ENCODE data around the gene CTTN. TPM values are rescaled to one million over a fixed set of nuclear protein-coding genes. Genes with fewer than 3 reads are reported as not detected.

Gene CTTN
- total and polyA plus RNA-seq, 12 donors = 68.5 to 173 (median 146) TPM

DNA sequence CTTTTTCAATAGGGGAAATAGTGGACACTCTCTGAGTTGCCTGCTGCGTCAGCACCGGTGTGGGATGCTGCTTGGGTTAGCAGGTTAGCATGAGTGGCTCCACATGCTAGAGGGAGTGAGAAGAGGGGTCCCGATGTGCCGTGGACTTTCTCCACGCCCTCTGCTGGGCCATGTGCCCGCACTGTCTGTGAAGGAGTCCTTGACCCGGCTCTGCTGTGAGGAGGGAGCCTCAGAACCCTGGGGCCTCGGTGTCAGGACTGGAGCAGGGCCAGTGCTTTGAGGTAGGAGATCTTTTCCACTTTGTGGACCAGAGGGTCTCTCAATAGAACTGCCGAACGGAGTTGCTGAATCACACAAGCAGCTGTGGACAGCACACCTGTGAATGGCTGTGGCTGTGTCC is 14.8 kb downstream of the CTTN start:
- Histone ChIP-seq H3K9me3 (no peaks in the 10 kb centered on the region), H3K27me3 (peaks cover 0 to 77% (median 0%) of the 10 kb centered on the region in 7 donors), H3K36me3 (peaks cover 6 to 100% (median 92%) of the 10 kb centered on the region in 9 donors), H3K4me3 (no peak overlapping the region), H3K27ac (no peak overlapping the region), H3K4me1 (peaks cover 0 to 27% (median 8%) of the 10 kb centered on the region in 9 donors)
- no peak for ATAC-seq
- WGBS, 2 donors = 85 to 91% methylated on average over 10 of the region's 10 CpGs
- no peak for DNase-seq
- TF ChIP-seq, protein P1, sequence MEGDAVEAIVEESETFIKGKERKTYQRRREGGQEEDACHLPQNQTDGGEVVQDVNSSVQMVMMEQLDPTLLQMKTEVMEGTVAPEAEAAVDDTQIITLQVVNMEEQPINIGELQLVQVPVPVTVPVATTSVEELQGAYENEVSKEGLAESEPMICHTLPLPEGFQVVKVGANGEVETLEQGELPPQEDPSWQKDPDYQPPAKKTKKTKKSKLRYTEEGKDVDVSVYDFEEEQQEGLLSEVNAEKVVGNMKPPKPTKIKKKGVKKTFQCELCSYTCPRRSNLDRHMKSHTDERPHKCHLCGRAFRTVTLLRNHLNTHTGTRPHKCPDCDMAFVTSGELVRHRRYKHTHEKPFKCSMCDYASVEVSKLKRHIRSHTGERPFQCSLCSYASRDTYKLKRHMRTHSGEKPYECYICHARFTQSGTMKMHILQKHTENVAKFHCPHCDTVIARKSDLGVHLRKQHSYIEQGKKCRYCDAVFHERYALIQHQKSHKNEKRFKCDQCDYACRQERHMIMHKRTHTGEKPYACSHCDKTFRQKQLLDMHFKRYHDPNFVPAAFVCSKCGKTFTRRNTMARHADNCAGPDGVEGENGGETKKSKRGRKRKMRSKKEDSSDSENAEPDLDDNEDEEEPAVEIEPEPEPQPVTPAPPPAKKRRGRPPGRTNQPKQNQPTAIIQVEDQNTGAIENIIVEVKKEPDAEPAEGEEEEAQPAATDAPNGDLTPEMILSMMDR (IDR thresholded peaks at IDR 0.05) = no peak
- intact Hi-C loops (cut with DNase I) = no loop called here

GRCh38 chr11:70414341-70415100 is 16.2 kb downstream of the CTTN start:
- intact Hi-C loops (cut with DNase I) = no loop called here
- Histone ChIP-seq H3K4me3 (no peak overlapping the region), H3K27ac (no peak overlapping the region), H3K27me3 (peaks cover 0 to 65% (median 0%) of the 10 kb centered on the region in 7 donors), H3K9me3 (no peaks in the 10 kb centered on the region), H3K4me1 (peaks cover 0 to 13% (median 6%) of the 10 kb centered on the region in 9 donors), H3K36me3 (peaks cover 6 to 100% (median 90%) of the 10 kb centered on the region in 9 donors)
- DNase-seq (no peak), ATAC-seq (no peak)
- 92 to 94% methylated on average over 28 of the region's 28 CpGs for WGBS, 2 donors
- TF ChIP-seq, protein P1 (IDR thresholded peaks at IDR 0.05) = no peak

- DNase-seq (no peak), ATAC-seq (peak in 3 of 8 donors; percentile 40 to 47 (median 43))
- Histone ChIP-seq H3K4me3 (no peak overlapping the region), H3K4me1 (peaks cover 0 to 7% (median 5%) of the 10 kb centered on the region in 9 donors), H3K36me3 (peaks cover 6 to 100% (median 90%) of the 10 kb centered on the region in 9 donors), H3K27ac (no peak overlapping the region), H3K9me3 (no peaks in the 10 kb centered on the region), H3K27me3 (peaks cover 0 to 58% (median 0%) of the 10 kb centered on the region in 7 donors)
- TF ChIP-seq, protein P1 (IDR thresholded peaks at IDR 0.05) = peak in 2 of 9 donors; percentile 11
- 80 to 88% methylated on average over 10 of the region's 10 CpGs for WGBS, 2 donors
- intact Hi-C loops (cut with DNase I) = no loop called here
Measured at GRCh38 chr11:70415191-70415590, 16.9 kb downstream of the CTTN start.

DNA sequence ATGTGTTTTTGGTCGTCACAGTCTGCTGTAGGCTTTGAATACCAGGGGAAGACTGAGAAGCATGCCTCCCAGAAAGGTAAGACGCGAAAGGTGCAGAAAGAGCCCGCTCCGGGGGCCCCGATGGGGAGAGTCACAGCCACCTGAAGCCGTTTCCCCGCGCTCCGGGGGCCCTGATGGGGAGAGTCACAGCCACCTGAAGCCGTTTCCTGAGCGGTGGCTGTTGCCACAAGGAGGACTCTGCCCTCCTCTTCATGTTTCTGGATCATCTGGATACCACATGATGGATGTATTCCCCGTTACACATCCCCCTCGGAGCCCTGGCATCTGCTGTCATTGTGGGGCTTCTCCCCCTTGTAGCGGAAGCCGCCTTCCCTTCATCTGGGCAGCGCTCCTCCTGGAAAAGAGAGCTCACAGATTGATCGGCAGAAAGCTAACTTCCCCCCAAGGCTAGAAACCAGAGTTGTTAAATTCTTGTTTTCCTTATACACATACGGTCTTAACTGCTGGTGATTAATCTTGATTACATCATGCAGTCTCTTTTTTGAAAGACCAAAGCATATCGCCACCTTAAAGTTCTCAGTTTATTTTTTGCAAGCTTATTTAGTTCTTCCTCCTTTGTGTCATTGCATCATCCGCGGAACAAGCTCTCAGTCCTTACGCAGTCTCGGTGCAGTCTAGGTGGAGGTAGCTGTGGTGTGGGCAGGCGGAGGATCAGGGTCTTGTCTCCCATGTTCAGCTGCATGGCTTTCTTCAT is 17.5 kb downstream of the CTTN start:
- Histone ChIP-seq H3K27ac (no peak overlapping the region), H3K4me3 (no peak overlapping the region), H3K27me3 (peaks cover 0 to 52% (median 0%) of the 10 kb centered on the region in 7 donors), H3K9me3 (no peaks in the 10 kb centered on the region), H3K36me3 (peaks cover 6 to 100% (median 88%) of the 10 kb centered on the region in 9 donors), H3K4me1 (peaks cover 0 to 6% (median 1%) of the 10 kb centered on the region in 9 donors)
- DNase-seq (no peak), ATAC-seq (no peak)
- intact Hi-C loops (cut with DNase I) = no loop called here
- TF ChIP-seq, protein P1 (IDR thresholded peaks at IDR 0.05) = no peak
- 90% methylated on average over 25 of the region's 25 CpGs for WGBS, 2 donors
